GM12878 (cell line): ENCODE measurements around the gene MROH7. TPM values are rescaled to one million over a fixed set of nuclear protein-coding genes. Genes with fewer than 3 reads are reported as not detected.

Experiments
- ATAC-seq: fragments of 200-7000 bp; cut with Tn5 transposase; 3 replicates; pipeline ENCODE4 v1.9.1; 2020; ENCODE audit warnings: mild to moderate bottlenecking, moderate library complexity
- BruUV-seq: library from RNA; stranded (reverse); fragments of 400-500 nt; replicated peaks from 2 replicates; lab custom pipeline; 2021; lab: Mats Ljungman, UMichigan
- CTCF ChIA-PET: fragments of 300-600 bp; sonication (Branson Sonifier 250); formaldehyde crosslinking; extraction: SDS; loops from one replicate; lab custom pipeline; 2021; ENCODE audit warnings: inconsistent platforms; lab: Yijun Ruan, JAX
- POLR2A ChIA-PET: fragments of 350-600 bp; formaldehyde crosslinking; extraction: SDS; loops from one replicate; lab custom pipeline; 2021; ENCODE audit warnings: inconsistent platforms; lab: Charles Lee
- RAD21 ChIA-PET: fragments of 300-600 bp; sonication (Branson Sonifier 250); formaldehyde crosslinking; loops from one replicate; lab custom pipeline; 2023; ENCODE audit warnings: antibody characterized with exemption; ENCODE audit not compliant: unreplicated experiment; lab: Charles Lee
- SMC1A ChIA-PET: fragments of 300-600 bp; sonication (Branson Sonifier 250); formaldehyde crosslinking; loops from one replicate; lab custom pipeline; 2023; ENCODE audit not compliant: unreplicated experiment, uncharacterized antibody; lab: Charles Lee
- DNase-seq: peaks from one replicate; pipeline ENCODE4 v3.0.0-alpha.2; 2011; ENCODE audit warnings: low read depth, low spot score
- FAIRE-seq: peaks from 3 replicates; lab custom pipeline; 2011; peaks lifted over from hg19 to GRCh38; lab: Jason Lieb, UNC
- H2AFZ ChIP-seq: 2 replicates; pipeline ENCODE4 v1.6.0; 2011; ENCODE audit warnings: low read depth, low read length, control low read depth; ENCODE audit not compliant: control insufficient read depth
- H3K27ac ChIP-seq: 2 replicates; pipeline ENCODE4 v1.5.1; 2011; ENCODE audit warnings: control low read depth; ENCODE audit not compliant: control insufficient read depth, insufficient read depth
- H3K27me3 ChIP-seq, 2 experiments: replicated peaks in 1 of 2; 2 replicates each; pipeline versions ENCODE4 v1.6.0 to v1.6.1; 2011; ENCODE audit warnings: low read length in 1 of 2; ENCODE audit not compliant: control insufficient read depth in 2 of 2, insufficient read depth in 2 of 2
- H3K36me3 ChIP-seq, 2 experiments: 2 replicates each; pipeline ENCODE4 v1.5.1; 2011; ENCODE audit warnings: low read length in 1 of 2; ENCODE audit not compliant: control insufficient read depth in 2 of 2, insufficient read depth in 2 of 2
- H3K4me1 ChIP-seq: 2 replicates; pipeline ENCODE4 v1.6.1; 2011; ENCODE audit warnings: mild to moderate bottlenecking, low read length, moderate library complexity, mixed read lengths; ENCODE audit not compliant: control insufficient read depth, insufficient read depth
- H3K4me2 ChIP-seq: 2 replicates; pipeline ENCODE4 v1.6.0; 2011; ENCODE audit warnings: control low read depth; ENCODE audit not compliant: control insufficient read depth, insufficient read depth
- H3K4me3 ChIP-seq: fragments of 200-600 bp; sonication (generic); 2 replicates; pipeline ENCODE4 v1.5.1; 2016
- H3K79me2 ChIP-seq: 2 replicates; pipeline ENCODE4 v1.6.0; 2011; ENCODE audit warnings: low read length; ENCODE audit not compliant: control insufficient read depth, insufficient read depth
- H3K9ac ChIP-seq: 2 replicates; pipeline ENCODE4 v1.8.0; 2011; ENCODE audit warnings: low read length, control low read depth, mixed read lengths; ENCODE audit not compliant: control insufficient read depth, insufficient read depth
- H3K9me3 ChIP-seq: replicated peaks from 3 replicates; pipeline ENCODE4 v1.5.1; 2011; ENCODE audit warnings: mild to moderate bottlenecking, low read length; ENCODE audit not compliant: control insufficient read depth, insufficient read depth
- H4K20me1 ChIP-seq: 2 replicates; pipeline ENCODE4 v1.6.0; 2011; ENCODE audit not compliant: control insufficient read depth, insufficient read depth
- BCL11A ChIP-seq: IDR thresholded peaks from 2 replicates; pipeline ENCODE4 v1.6.1; 2011; ENCODE audit warnings: low read depth, low read length
- BCLAF1 ChIP-seq: fragments of 450-650 bp; IDR thresholded peaks from 2 replicates; pipeline ENCODE4 v1.6.1; 2017; ENCODE audit warnings: antibody characterized with exemption, mild to moderate bottlenecking, moderate library complexity
- BHLHE40 ChIP-seq, 2 experiments: fragments of 450-650 bp in 1 of 2; IDR thresholded peaks; 2 replicates each; pipeline ENCODE4 v1.6.1; 2011 to 2017; ENCODE audit warnings: low read depth in 2 of 2, borderline replicate concordance in 1 of 2, improper control_type of control experiment in 1 of 2, low read length in 1 of 2, mild to moderate bottlenecking in 1 of 2
- CUX1 ChIP-seq: IDR thresholded peaks from 2 replicates; pipeline ENCODE4 v1.6.1; 2012; ENCODE audit warnings: improper control_type of control experiment, low read depth, low read length; ENCODE audit not compliant: insufficient replicate concordance
- FOS ChIP-seq: IDR thresholded peaks from 3 replicates; pipeline ENCODE4 v1.6.1; 2011; ENCODE audit warnings: borderline replicate concordance; ENCODE audit not compliant: insufficient read length; ENCODE audit errors: extremely low read depth
- LARP7 ChIP-seq: fragments of 450-650 bp; IDR thresholded peaks from 2 replicates; pipeline ENCODE4 v1.6.1; 2017; ENCODE audit warnings: mild to moderate bottlenecking
- MTA3 ChIP-seq: IDR thresholded peaks from 2 replicates; pipeline ENCODE4 v1.6.1; 2012; ENCODE audit warnings: low read length, inconsistent platforms, borderline replicate concordance
- NR2F1 ChIP-seq: fragments of 450-650 bp; conservative IDR thresholded peaks from 2 replicates; pipeline ENCODE4 v1.6.1; 2017; ENCODE audit warnings: mild to moderate bottlenecking
- PAX5 ChIP-seq: IDR thresholded peaks from 2 replicates; pipeline ENCODE4 v1.6.1; 2011; ENCODE audit warnings: low read depth, low read length, borderline replicate concordance
- PML ChIP-seq: IDR thresholded peaks from 2 replicates; pipeline ENCODE4 v1.6.1; 2012; ENCODE audit warnings: low read length, inconsistent platforms
- RAD21 ChIP-seq: IDR thresholded peaks from 2 replicates; pipeline ENCODE4 v1.6.1; 2011; ENCODE audit warnings: mild to moderate bottlenecking, low read depth, low read length, moderate library complexity; ENCODE audit not compliant: insufficient read depth
- RELA ChIP-seq: fragments of 450-650 bp; IDR thresholded peaks from 2 replicates; pipeline ENCODE4 v1.8.0; 2014; ENCODE audit warnings: borderline replicate concordance; ENCODE audit not compliant: partially characterized antibody
- SPI1 ChIP-seq: IDR thresholded peaks from 2 replicates; pipeline ENCODE4 v1.6.1; 2011; ENCODE audit warnings: low read depth, mild to moderate bottlenecking, low read length, moderate library complexity, borderline replicate concordance; ENCODE audit not compliant: insufficient read depth
- SUPT20H ChIP-seq: IDR thresholded peaks from 2 replicates; pipeline ENCODE4 v1.6.1; 2011; ENCODE audit warnings: low read depth, mild to moderate bottlenecking, low read length, moderate library complexity, borderline replicate concordance; ENCODE audit not compliant: control insufficient read depth
- TCF12 ChIP-seq: IDR thresholded peaks from 2 replicates; pipeline ENCODE4 v1.6.1; 2011; ENCODE audit warnings: low read depth, mild to moderate bottlenecking, low read length
- TCF7 ChIP-seq: IDR thresholded peaks from 2 replicates; pipeline ENCODE4 v1.6.1; 2014; ENCODE audit warnings: antibody characterized with exemption, borderline replicate concordance
- ZNF384 ChIP-seq: IDR thresholded peaks from 2 replicates; pipeline ENCODE4 v1.6.1; 2012; ENCODE audit warnings: low read depth, mild to moderate bottlenecking, low read length, improper control_type of control experiment, borderline replicate concordance
- ZNF622 ChIP-seq: fragments of 450-650 bp; IDR thresholded peaks from 2 replicates; pipeline ENCODE4 v1.6.1; 2017; ENCODE audit warnings: mild to moderate bottlenecking, inconsistent platforms
- WGBS: methylation state at CpG from one replicate; pipeline ENCODE4 v1.1.6; 2016; ENCODE audit warnings: low lambda C conversion rate; ENCODE audit not compliant: insufficient replicate concordance, insufficient coverage; ENCODE audit errors: missing lambda C conversion rate; 5-methylcytosine and 5-hydroxymethylcytosine counted together
- in situ Hi-C: fragments of 300-500 bp; cut with MboI; formaldehyde crosslinking; loops from 9 replicates; pipeline ENCODE4 v1.14.3; 2018; ENCODE audit warnings: mixed read lengths
- intact Hi-C: fragments of 100-400 bp; cut with micrococcal nuclease; formaldehyde crosslinking; loops from one replicate; pipeline ENCODE4 v1.14.2; 2022; ENCODE audit not compliant: unreplicated experiment
- polyA plus RNA-seq, 11 experiments: library from polyadenylated mRNA; depleted of rRNA in 4 of 11; unstranded in 6 of 11; stranded (reverse) in 5 of 11; fragments of >200 nt; fragmentation: Nextera tagmentation in 4 of 11; fragmentation: Illumina TruSeq in 1 of 11; extraction: Ambion mirVana in 4 of 11; extraction: Trizol in 1 of 11; gene quantifications; 1 replicate in 1 of 11; 2 replicates in 10 of 11; pipeline versions ENCODE4 v1.2.1 to v1.2.3, GENCODE V29; 2011 to 2016; ENCODE audit warnings: inconsistent platforms in 2 of 11, missing spikeins in 2 of 11, low read depth in 1 of 11
- total RNA-seq, 4 experiments: library from RNA; depleted of rRNA in 3 of 4; stranded (reverse); fragments of >200 nt in 3 of 4; fragmentation: Illumina TruSeq in 1 of 4; extraction: Trizol in 1 of 4; gene quantifications; 2 replicates each; pipeline versions ENCODE4 v1.2.1 to v1.2.3, GENCODE V29; 2013 to 2021

MROH7 gene
- total and polyA plus RNA-seq, 10 of the 15 experiments (the other 5 are each of a cell fraction or from before 2014, with no cell fraction given), result 0.11 TPM; not detected in 9

GRCh38 chr1:54685335-54685905, 43.8 kb downstream of the MROH7 start:
- ATAC-seq, result no peak
- TF ChIP-seq FOS, result no peak
- TF ChIP-seq ZNF622, result no peak
- TF ChIP-seq ZNF384, result no peak
- TF ChIP-seq LARP7, result no peak
- TF ChIP-seq NR2F1, result no peak
- no peak for TF ChIP-seq SUPT20H
- TF ChIP-seq PAX5, result no peak
- no peak for TF ChIP-seq TCF12
- TF ChIP-seq TCF7, result no peak
- TF ChIP-seq RELA, result no peak
- no peak for TF ChIP-seq RAD21
- no peak for TF ChIP-seq PML
- no peak for TF ChIP-seq MTA3
- TF ChIP-seq BHLHE40 (IDR thresholded peaks at IDR 0.05; ENCODE audit: borderline replicate concordance in 1 of 2, low read depth in 2 of 2, low read length in 1 of 2), result no peak
- no peak for TF ChIP-seq BCL11A
- TF ChIP-seq BCLAF1, result no peak
- no peak for TF ChIP-seq CUX1
- TF ChIP-seq SPI1, result no peak
- TF ChIP-seq, all 136 proteins: peak for 0
- 25% methylated on average over 4 of the region's 4 CpGs for WGBS
- no TSS peak for BruUV-seq
- no peak overlapping the region for H3K4me2 ChIP-seq
- H3K79me2 ChIP-seq, result no peaks in the 10 kb centered on the region
- H3K4me3 ChIP-seq, result no peak overlapping the region
- H3K9ac ChIP-seq, result no peak overlapping the region
- H4K20me1 ChIP-seq, result no peaks in the 10 kb centered on the region
- ChIA-PET RAD21 (no interaction called here), CTCF (no interaction called here), POLR2A (no interaction called here), SMC1A (no interaction called here)
- H3K36me3 ChIP-seq, result no peaks in the 10 kb centered on the region
- DNase-seq (no peak), FAIRE-seq (no peak)
- peaks cover 0 to under 1% of the 10 kb centered on the region in 2 experiments; a peak in 2 of 4 replicates for H3K27me3 ChIP-seq
- no peaks in the 10 kb centered on the region for H3K4me1 ChIP-seq
- no peak overlapping the region for H3K27ac ChIP-seq
- in situ Hi-C loops (no loop called here), intact Hi-C loops (no loop called here)
- no peak overlapping the region for H2AFZ ChIP-seq
- no peaks in the 10 kb centered on the region for H3K9me3 ChIP-seq
